Activated CD4-positive, alpha-beta T cell treated with anti-CD3 and anti-CD28 coated beads, Interleukin-2, amount 10 ng/mL, durations not matched to agents 24 days and 14 days (primary cell): ENCODE measurements around the gene MYH11. TPM values are rescaled to one million over a fixed set of nuclear protein-coding genes. Genes with fewer than 3 reads are reported as not detected.

ENCODE experiments used
- DNase-seq: peaks from one replicate; pipeline ENCODE4 v3.0.0; 2022
- H3K27ac Mint-ChIP-seq: one replicate; pipeline ENCODE4 v1.8.0; 2022; ENCODE audit warnings: mild to moderate bottlenecking, mixed read lengths
- H3K27me3 Mint-ChIP-seq: one replicate; pipeline ENCODE4 v1.8.0; 2022; ENCODE audit warnings: mixed read lengths
- H3K36me3 Mint-ChIP-seq: one replicate; pipeline ENCODE4 v1.8.0; 2022; ENCODE audit warnings: low read depth, mild to moderate bottlenecking, mixed read lengths
- H3K4me1 Mint-ChIP-seq: one replicate; pipeline ENCODE4 v1.8.0; 2021; ENCODE audit warnings: mixed read lengths
- H3K4me3 Mint-ChIP-seq: one replicate; pipeline ENCODE4 v1.8.0; 2022; ENCODE audit warnings: mild to moderate bottlenecking, moderate library complexity, mixed read lengths
- H3K9me3 Mint-ChIP-seq: one replicate; pipeline ENCODE4 v1.8.0; 2021; ENCODE audit warnings: mixed read lengths
- intact Hi-C: fragments of 100-400 bp; cut with micrococcal nuclease; formaldehyde crosslinking; loops from one replicate; pipeline ENCODE4 v1.15.1; 2023
- total RNA-seq: library from RNA; stranded (reverse); gene quantifications from 2 replicates; pipeline ENCODE4 v1.2.3, GENCODE V29; 2022

MYH11 gene
- 0.05 TPM in 1 of 2 replicates, not detected in the other for total RNA-seq

- Mint-ChIP-seq H3K9me3 (no peaks in the 10 kb centered on the region), H3K36me3 (no peaks in the 10 kb centered on the region), H3K27me3 (peaks cover 42% of the 10 kb centered on the region), H3K4me3 (peak within 1 kb of the TSS; percentile 79), H3K27ac (no peak within 1 kb of the TSS), H3K4me1 (peaks cover 5% of the 10 kb centered on the region)
- intact Hi-C loops: no loop called here
- no peak for DNase-seq
Observed at GRCh38 chr16:15856901-15857698, at the start of gene MYH11. TSS of gene MYH11 (minus strand) at chr16:15857028. CDS start at chr16:15838252, 18,776 bp downstream.

- Mint-ChIP-seq H3K27me3 (peaks cover 1% of the 10 kb centered on the region), H3K4me1 (peaks cover 10% of the 10 kb centered on the region), H3K4me3 (no peak overlapping the region), H3K9me3 (peaks cover 10% of the 10 kb centered on the region), H3K36me3 (no peaks in the 10 kb centered on the region), H3K27ac (no peak overlapping the region)
- no peak for DNase-seq
- intact Hi-C loops: no loop called here
Observed at GRCh38 chr16:15906439-15906838, 49.6 kb upstream of the MYH11 start.

GRCh38 chr16:15903960-15904359 is 47.1 kb upstream of the MYH11 start:
- H3K9me3 Mint-ChIP-seq: peaks cover 5% of the 10 kb centered on the region
- no peak for DNase-seq
- intact Hi-C loops: no loop called here
- peaks cover 16% of the 10 kb centered on the region for H3K4me1 Mint-ChIP-seq
- no peak overlapping the region for H3K27ac Mint-ChIP-seq
- peaks cover 1% of the 10 kb centered on the region for H3K27me3 Mint-ChIP-seq
- H3K36me3 Mint-ChIP-seq: no peaks in the 10 kb centered on the region
- no peak overlapping the region for H3K4me3 Mint-ChIP-seq

- no peak for DNase-seq
- intact Hi-C loops: no loop called here
- H3K9me3 Mint-ChIP-seq: no peaks in the 10 kb centered on the region
- no peak overlapping the region for H3K4me3 Mint-ChIP-seq
- H3K27me3 Mint-ChIP-seq: peaks cover 1% of the 10 kb centered on the region
- no peaks in the 10 kb centered on the region for H3K36me3 Mint-ChIP-seq
- H3K4me1 Mint-ChIP-seq: peaks cover 30% of the 10 kb centered on the region
- no peak overlapping the region for H3K27ac Mint-ChIP-seq
Observed at GRCh38 chr16:15900901-15901500, 44.2 kb upstream of the MYH11 start.

GRCh38 chr16:15900357-15900756 is 43.5 kb upstream of the MYH11 start:
- Mint-ChIP-seq H3K36me3 (no peaks in the 10 kb centered on the region), H3K4me3 (no peak overlapping the region), H3K4me1 (peaks cover 30% of the 10 kb centered on the region), H3K27me3 (peaks cover 1% of the 10 kb centered on the region), H3K27ac (no peak overlapping the region), H3K9me3 (no peaks in the 10 kb centered on the region)
- intact Hi-C loops: no loop called here
- DNase-seq: no peak

- Mint-ChIP-seq H3K9me3 (no peaks in the 10 kb centered on the region), H3K27ac (peak overlapping the region; percentile 76), H3K4me1 (peaks cover 30% of the 10 kb centered on the region), H3K36me3 (no peaks in the 10 kb centered on the region), H3K27me3 (peaks cover 1% of the 10 kb centered on the region), H3K4me3 (peak overlapping the region; percentile 47)
- DNase-seq: peak; percentile 83
- intact Hi-C loops: loop anchor here (1.0 kb wide), 1 partner anchor 11 kb away; the partner anchor contains the start of gene CEP20
Observed at GRCh38 chr16:15899538-15900100, 42.8 kb upstream of the MYH11 start.

- Mint-ChIP-seq H3K9me3 (no peaks in the 10 kb centered on the region), H3K4me3 (no peak overlapping the region), H3K4me1 (peaks cover 30% of the 10 kb centered on the region), H3K27ac (peak overlapping the region; percentile 93), H3K36me3 (no peaks in the 10 kb centered on the region), H3K27me3 (peaks cover 1% of the 10 kb centered on the region)
- intact Hi-C loops: loop anchor here (1.0 kb wide), 1 partner anchor 10 kb away; the partner anchor contains the start of gene CEP20
- DNase-seq: no peak
Observed at GRCh38 chr16:15898654-15899053, 41.8 kb upstream of the MYH11 start.

GRCh38 chr16:15897834-15898254 is 41.0 kb upstream of the MYH11 start:
- Mint-ChIP-seq H3K27me3 (no peaks in the 10 kb centered on the region), H3K4me1 (peaks cover 30% of the 10 kb centered on the region), H3K4me3 (peak overlapping the region; percentile 77), H3K9me3 (no peaks in the 10 kb centered on the region), H3K27ac (peak overlapping the region; percentile 93), H3K36me3 (no peaks in the 10 kb centered on the region)
- DNase-seq: peak; percentile 79
- intact Hi-C loops: no loop called here

GRCh38 chr16:15897121-15897780 is 40.4 kb upstream of the MYH11 start:
- no peak for DNase-seq
- peak overlapping the region; percentile 77 for H3K4me3 Mint-ChIP-seq
- intact Hi-C loops: no loop called here
- H3K4me1 Mint-ChIP-seq: peaks cover 30% of the 10 kb centered on the region
- H3K27me3 Mint-ChIP-seq: no peaks in the 10 kb centered on the region
- peak overlapping the region; percentile 93 for H3K27ac Mint-ChIP-seq
- no peaks in the 10 kb centered on the region for H3K9me3 Mint-ChIP-seq
- H3K36me3 Mint-ChIP-seq: no peaks in the 10 kb centered on the region

- no peak for DNase-seq
- intact Hi-C loops: no loop called here
- H3K27me3 Mint-ChIP-seq: no peaks in the 10 kb centered on the region
- H3K4me1 Mint-ChIP-seq: peaks cover 28% of the 10 kb centered on the region
- no peak overlapping the region for H3K27ac Mint-ChIP-seq
- no peaks in the 10 kb centered on the region for H3K9me3 Mint-ChIP-seq
- no peaks in the 10 kb centered on the region for H3K36me3 Mint-ChIP-seq
- no peak overlapping the region for H3K4me3 Mint-ChIP-seq
Observed at GRCh38 chr16:15894571-15895374, 37.9 kb upstream of the MYH11 start.

- Mint-ChIP-seq H3K36me3 (peaks cover 5% of the 10 kb centered on the region), H3K27ac (no peak overlapping the region), H3K4me1 (peaks cover 18% of the 10 kb centered on the region), H3K9me3 (no peaks in the 10 kb centered on the region), H3K27me3 (no peaks in the 10 kb centered on the region), H3K4me3 (no peak overlapping the region)
- intact Hi-C loops: no loop called here
- DNase-seq: no peak
Observed at GRCh38 chr16:15891508-15891907, 34.7 kb upstream of the MYH11 start.

- no peaks in the 10 kb centered on the region for H3K9me3 Mint-ChIP-seq
- H3K27ac Mint-ChIP-seq: peak within 1 kb of the TSS; percentile 96
- H3K4me3 Mint-ChIP-seq: peak within 1 kb of the TSS; percentile 96
- peak; percentile 100 for DNase-seq
- peaks cover 13% of the 10 kb centered on the region for H3K36me3 Mint-ChIP-seq
- peaks cover 31% of the 10 kb centered on the region for H3K4me1 Mint-ChIP-seq
- no peaks in the 10 kb centered on the region for H3K27me3 Mint-ChIP-seq
- intact Hi-C loops: loop anchor here (1.0 to 2.0 kb wide), 5 partner anchors 11 to 246 kb away; partner anchors contain the start of gene MARF1
Observed at GRCh38 chr16:15888072-15888976, 31.5 kb upstream of the MYH11 start, which contains the start of gene CEP20. TSS of gene CEP20 (minus strand) at chr16:15888603. CDS start at chr16:15888585, 18 bp downstream.
